GM12878 (cell line): ENCODE data around the gene JDP2. TPM values are rescaled to one million over a fixed set of nuclear protein-coding genes. Genes with fewer than 3 reads are reported as not detected.

Source experiments
- BHLHE40 ChIP-seq, 2 experiments: fragments of 450-650 bp in 1 of 2; IDR thresholded peaks; 2 replicates each; pipeline ENCODE4 v1.6.1; 2011 to 2017; ENCODE audit warnings: low read depth in 2 of 2, borderline replicate concordance in 1 of 2, improper control_type of control experiment in 1 of 2, low read length in 1 of 2, mild to moderate bottlenecking in 1 of 2
- CBX3 ChIP-seq: fragments of 200-600 bp; sonication (generic); IDR thresholded peaks from 2 replicates; pipeline ENCODE4 v1.6.1; 2016; ENCODE audit warnings: low read depth, borderline replicate concordance
- CREB1 ChIP-seq: IDR thresholded peaks from 2 replicates; pipeline ENCODE4 v1.6.1; 2012; ENCODE audit warnings: low read depth, mild to moderate bottlenecking, inconsistent platforms
- DPF2 ChIP-seq: fragments of 450-650 bp; IDR thresholded peaks from 2 replicates; pipeline ENCODE4 v1.6.1; 2017; ENCODE audit warnings: mild to moderate bottlenecking
- EED ChIP-seq: sonication (generic); IDR thresholded peaks from 2 replicates; pipeline ENCODE4 v1.6.1; 2016; ENCODE audit warnings: antibody characterized with exemption, low read depth
- ESRRA ChIP-seq: IDR thresholded peaks from 2 replicates; pipeline ENCODE4 v1.6.1; 2012; ENCODE audit warnings: mild to moderate bottlenecking, low read length, improper control_type of control experiment
- FOXM1 ChIP-seq: IDR thresholded peaks from 2 replicates; pipeline ENCODE4 v1.6.1; 2012; ENCODE audit warnings: low read depth, mild to moderate bottlenecking, inconsistent platforms, low read length, moderate library complexity
- KLF5 ChIP-seq: fragments of 450-650 bp; IDR thresholded peaks from 2 replicates; pipeline ENCODE4 v1.6.1; 2014; ENCODE audit warnings: mild to moderate bottlenecking; ENCODE audit not compliant: partially characterized antibody
- PRDM15 ChIP-seq: fragments of 450-650 bp; formaldehyde crosslinking; IDR thresholded peaks from 2 replicates; pipeline ENCODE4 v1.4.0; 2020; ENCODE audit warnings: mild to moderate bottlenecking, moderate library complexity
- RFX5 ChIP-seq: IDR thresholded peaks from 2 replicates; pipeline ENCODE4 v1.6.1; 2011; ENCODE audit warnings: low read depth, low read length, improper control_type of control experiment
- RUNX3 ChIP-seq: IDR thresholded peaks from 2 replicates; pipeline ENCODE4 v1.6.1; 2012; ENCODE audit warnings: low read length, inconsistent platforms
- SREBF2 ChIP-seq: IDR thresholded peaks from 2 replicates; pipeline ENCODE4 v1.6.1; 2012; ENCODE audit warnings: mild to moderate bottlenecking, low read length
- TCF12 ChIP-seq: IDR thresholded peaks from 2 replicates; pipeline ENCODE4 v1.6.1; 2011; ENCODE audit warnings: low read depth, mild to moderate bottlenecking, low read length
- YY1 ChIP-seq: IDR thresholded peaks from 2 replicates; pipeline ENCODE4 v1.6.1; 2011; ENCODE audit warnings: low read depth, mild to moderate bottlenecking, low read length
- ZBTB4 ChIP-seq: fragments of 450-650 bp; formaldehyde crosslinking; IDR thresholded peaks from 2 replicates; pipeline ENCODE4 v1.4.0; 2022; ENCODE audit warnings: mild to moderate bottlenecking, moderate library complexity
- ZNF207 ChIP-seq: fragments of 450-650 bp; IDR thresholded peaks from 2 replicates; pipeline ENCODE4 v1.6.1; 2014; ENCODE audit warnings: antibody characterized with exemption, mild to moderate bottlenecking, borderline replicate concordance
- ZNF384 ChIP-seq: IDR thresholded peaks from 2 replicates; pipeline ENCODE4 v1.6.1; 2012; ENCODE audit warnings: low read depth, mild to moderate bottlenecking, low read length, improper control_type of control experiment, borderline replicate concordance
- polyA plus RNA-seq, 11 experiments: library from polyadenylated mRNA; depleted of rRNA in 4 of 11; unstranded in 6 of 11; stranded (reverse) in 5 of 11; fragments of >200 nt; fragmentation: Nextera tagmentation in 4 of 11; fragmentation: Illumina TruSeq in 1 of 11; extraction: Ambion mirVana in 4 of 11; extraction: Trizol in 1 of 11; gene quantifications; 1 replicate in 1 of 11; 2 replicates in 10 of 11; pipeline versions ENCODE4 v1.2.1 to v1.2.3, GENCODE V29; 2011 to 2016; ENCODE audit warnings: inconsistent platforms in 2 of 11, missing spikeins in 2 of 11, low read depth in 1 of 11
- total RNA-seq, 4 experiments: library from RNA; depleted of rRNA in 3 of 4; stranded (reverse); fragments of >200 nt in 3 of 4; fragmentation: Illumina TruSeq in 1 of 4; extraction: Trizol in 1 of 4; gene quantifications; 2 replicates each; pipeline versions ENCODE4 v1.2.1 to v1.2.3, GENCODE V29; 2013 to 2021
- TF ChIP-seq, protein P1 (sequence below): fragments of 450-650 bp; conservative IDR thresholded peaks from 2 replicates; pipeline ENCODE4 v1.6.1; 2017; ENCODE audit warnings: mild to moderate bottlenecking, moderate library complexity
- TF ChIP-seq, protein P2 (sequence below), 3 experiments: IDR thresholded peaks in 2 of 3; conservative IDR thresholded peaks in 1 of 3; 2 replicates each; pipeline ENCODE4 v1.5.1; 2011; ENCODE audit warnings: low read depth in 3 of 3, low read length in 3 of 3, mild to moderate bottlenecking in 3 of 3, control low read depth in 2 of 3, moderate library complexity in 2 of 3, inconsistent platforms in 1 of 3, mixed read lengths in 1 of 3; ENCODE audit not compliant: control insufficient read depth in 2 of 3, insufficient read depth in 1 of 3; ENCODE audit errors: extremely low read depth in 1 of 3

JDP2 gene
- total and polyA plus RNA-seq, 10 of the 15 experiments (the other 5 are each of a cell fraction or from before 2014, with no cell fraction given), result 0.71 to 21.3 (median 11.2) TPM

DNA sequence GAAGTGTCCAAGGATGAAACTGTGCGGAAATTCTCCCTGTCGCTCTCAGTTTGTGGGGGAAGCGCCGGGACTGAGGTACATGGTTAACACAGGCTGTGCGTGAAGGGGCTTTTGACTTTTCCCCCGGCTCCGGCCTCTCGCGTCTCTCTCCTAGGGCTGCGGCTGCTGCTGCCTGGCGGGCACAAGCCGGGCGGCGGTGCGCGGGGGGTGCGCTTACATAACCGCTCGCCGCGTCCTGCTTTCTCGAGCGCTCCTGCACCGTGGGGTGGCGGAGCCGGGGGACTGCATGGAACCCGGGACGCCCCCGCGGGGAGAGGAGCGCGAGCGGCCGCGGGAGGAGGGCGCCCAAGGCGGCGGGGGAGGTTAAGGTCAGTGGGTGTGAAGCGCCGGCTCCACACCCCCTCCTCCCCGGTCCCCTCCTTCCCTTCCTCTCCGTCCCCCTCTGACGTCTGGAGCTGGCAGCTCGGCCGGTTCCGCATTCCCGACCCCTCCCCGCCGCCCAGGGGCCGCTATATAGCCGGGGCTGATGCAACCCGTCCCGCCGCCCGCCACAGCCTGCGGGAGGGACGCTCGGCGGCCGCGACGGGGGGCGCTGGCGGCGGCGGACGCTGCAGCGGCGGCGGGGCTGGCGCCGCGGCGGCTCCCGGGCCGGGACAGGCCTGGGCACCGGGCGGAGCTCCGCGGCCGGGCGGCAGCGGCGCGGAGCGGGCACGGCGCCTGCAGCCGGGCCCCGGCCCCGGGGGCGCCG, at the start of gene JDP2 (continued):
- no peak for TF ChIP-seq ZNF384
- TF ChIP-seq RUNX3, result no peak
- TF ChIP-seq EED, result no peak
- no peak for TF ChIP-seq KLF5
- TF ChIP-seq ZBTB4, result no peak
- TF ChIP-seq CBX3, result no peak
- TF ChIP-seq DPF2, result peak; percentile 59
- no peak for TF ChIP-seq RFX5
- peak; percentile 12 to 45; a peak in 2 of 4 replicates for TF ChIP-seq BHLHE40 (IDR thresholded peaks at IDR 0.05; ENCODE audit: borderline replicate concordance in 1 of 2, low read depth in 2 of 2, low read length in 1 of 2)
- no peak for TF ChIP-seq TCF12
- TF ChIP-seq PRDM15 (CRISPR knock-in tag), result no peak
- TF ChIP-seq, protein P1, sequence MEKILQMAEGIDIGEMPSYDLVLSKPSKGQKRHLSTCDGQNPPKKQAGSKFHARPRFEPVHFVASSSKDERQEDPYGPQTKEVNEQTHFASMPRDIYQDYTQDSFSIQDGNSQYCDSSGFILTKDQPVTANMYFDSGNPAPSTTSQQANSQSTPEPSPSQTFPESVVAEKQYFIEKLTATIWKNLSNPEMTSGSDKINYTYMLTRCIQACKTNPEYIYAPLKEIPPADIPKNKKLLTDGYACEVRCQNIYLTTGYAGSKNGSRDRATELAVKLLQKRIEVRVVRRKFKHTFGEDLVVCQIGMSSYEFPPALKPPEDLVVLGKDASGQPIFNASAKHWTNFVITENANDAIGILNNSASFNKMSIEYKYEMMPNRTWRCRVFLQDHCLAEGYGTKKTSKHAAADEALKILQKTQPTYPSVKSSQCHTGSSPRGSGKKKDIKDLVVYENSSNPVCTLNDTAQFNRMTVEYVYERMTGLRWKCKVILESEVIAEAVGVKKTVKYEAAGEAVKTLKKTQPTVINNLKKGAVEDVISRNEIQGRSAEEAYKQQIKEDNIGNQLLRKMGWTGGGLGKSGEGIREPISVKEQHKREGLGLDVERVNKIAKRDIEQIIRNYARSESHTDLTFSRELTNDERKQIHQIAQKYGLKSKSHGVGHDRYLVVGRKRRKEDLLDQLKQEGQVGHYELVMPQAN, result 0 out of 2 replicates have a peak, but pooled peaks have one; percentile 23
- no peak for TF ChIP-seq SREBF2
- TF ChIP-seq, protein P2, sequence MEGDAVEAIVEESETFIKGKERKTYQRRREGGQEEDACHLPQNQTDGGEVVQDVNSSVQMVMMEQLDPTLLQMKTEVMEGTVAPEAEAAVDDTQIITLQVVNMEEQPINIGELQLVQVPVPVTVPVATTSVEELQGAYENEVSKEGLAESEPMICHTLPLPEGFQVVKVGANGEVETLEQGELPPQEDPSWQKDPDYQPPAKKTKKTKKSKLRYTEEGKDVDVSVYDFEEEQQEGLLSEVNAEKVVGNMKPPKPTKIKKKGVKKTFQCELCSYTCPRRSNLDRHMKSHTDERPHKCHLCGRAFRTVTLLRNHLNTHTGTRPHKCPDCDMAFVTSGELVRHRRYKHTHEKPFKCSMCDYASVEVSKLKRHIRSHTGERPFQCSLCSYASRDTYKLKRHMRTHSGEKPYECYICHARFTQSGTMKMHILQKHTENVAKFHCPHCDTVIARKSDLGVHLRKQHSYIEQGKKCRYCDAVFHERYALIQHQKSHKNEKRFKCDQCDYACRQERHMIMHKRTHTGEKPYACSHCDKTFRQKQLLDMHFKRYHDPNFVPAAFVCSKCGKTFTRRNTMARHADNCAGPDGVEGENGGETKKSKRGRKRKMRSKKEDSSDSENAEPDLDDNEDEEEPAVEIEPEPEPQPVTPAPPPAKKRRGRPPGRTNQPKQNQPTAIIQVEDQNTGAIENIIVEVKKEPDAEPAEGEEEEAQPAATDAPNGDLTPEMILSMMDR (IDR thresholded peaks at IDR 0.05 in 2 of 3, conservative IDR thresholded peaks at IDR 0.05 in 1 of 3; ENCODE audit: control insufficient read depth in 2 of 3, extremely low read depth in 1 of 3, insufficient read depth in 1 of 3, low read depth in 3 of 3, low read length in 3 of 3), result 0 out of 6 replicates have a peak, but pooled peaks of 1 of the 3 experiments have one; percentile 3
- no peak for TF ChIP-seq FOXM1
- no peak for TF ChIP-seq ESRRA
- 0 out of 2 replicates have a peak, but pooled peaks have one; percentile 26 for TF ChIP-seq ZNF207
- no peak for TF ChIP-seq YY1
- no peak for TF ChIP-seq CREB1
